NCI-H146 treated with DMSO at 0.1 percent for 48 hours (cell line): ENCODE data around the gene NRSN2.
"Not testable (repeated sequence)": the region's sequence is repeated elsewhere in the genome, so short reads cannot be mapped to it uniquely, and the experiment has no call there.

Source experiments
- DNase-seq: peaks from one replicate; lab custom pipeline; 2025; ENCODE audit not compliant: unreplicated experiment; lab: John Stamatoyannopoulos, UW

NRSN2 gene

GRCh38 chr20:325045-325888 lies 21.6 kb upstream of the NRSN2 start, which contains the start of gene SOX12:
SOX12 (plus strand) TSS chr20:325552; CDS start chr20:325925, 373 bp downstream.
- peak; percentile 95 for DNase-seq

DNA sequence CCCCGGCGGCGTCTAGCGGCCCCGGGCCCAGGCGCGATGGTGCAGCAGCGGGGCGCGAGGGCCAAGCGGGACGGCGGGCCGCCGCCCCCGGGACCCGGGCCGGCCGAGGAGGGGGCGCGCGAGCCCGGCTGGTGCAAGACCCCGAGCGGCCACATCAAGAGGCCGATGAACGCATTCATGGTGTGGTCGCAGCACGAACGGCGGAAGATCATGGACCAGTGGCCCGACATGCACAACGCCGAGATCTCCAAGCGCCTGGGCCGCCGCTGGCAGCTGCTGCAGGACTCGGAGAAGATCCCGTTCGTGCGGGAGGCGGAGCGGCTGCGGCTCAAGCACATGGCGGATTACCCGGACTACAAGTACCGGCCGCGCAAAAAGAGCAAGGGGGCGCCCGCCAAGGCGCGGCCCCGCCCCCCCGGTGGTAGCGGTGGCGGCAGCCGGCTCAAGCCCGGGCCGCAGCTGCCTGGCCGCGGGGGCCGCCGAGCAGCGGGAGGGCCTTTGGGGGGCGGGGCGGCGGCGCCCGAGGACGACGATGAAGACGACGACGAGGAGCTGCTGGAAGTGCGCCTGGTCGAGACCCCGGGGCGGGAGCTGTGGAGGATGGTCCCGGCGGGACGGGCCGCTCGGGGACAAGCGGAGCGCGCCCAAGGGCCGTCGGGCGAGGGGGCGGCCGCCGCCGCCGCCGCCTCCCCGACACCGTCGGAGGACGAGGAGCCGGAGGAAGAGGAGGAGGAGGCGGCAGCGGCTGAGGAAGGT lies 20.8 kb upstream of the NRSN2 start:
- peak; percentile 60 for DNase-seq

DNA sequence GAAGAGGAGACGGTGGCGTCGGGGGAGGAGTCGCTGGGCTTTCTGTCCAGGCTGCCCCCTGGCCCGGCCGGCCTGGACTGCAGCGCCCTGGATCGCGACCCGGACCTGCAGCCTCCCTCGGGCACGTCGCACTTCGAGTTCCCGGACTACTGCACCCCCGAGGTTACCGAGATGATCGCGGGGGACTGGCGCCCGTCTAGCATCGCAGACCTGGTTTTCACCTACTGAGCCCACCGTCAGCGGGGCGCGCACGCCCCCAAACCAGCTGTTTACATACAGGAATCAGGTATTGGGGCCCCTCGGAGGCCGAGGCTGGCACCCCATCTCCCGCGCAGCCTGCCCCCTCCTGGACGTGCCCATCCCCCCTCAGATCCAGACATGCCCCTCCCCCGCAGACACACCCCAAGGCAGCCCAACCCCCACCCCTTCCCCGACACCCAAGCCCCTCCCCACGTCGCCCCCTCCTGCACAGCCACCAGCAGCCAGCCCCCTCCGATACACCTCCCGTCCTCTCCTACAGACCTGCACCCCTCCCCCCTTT lies 20.2 kb upstream of the NRSN2 start:
- DNase-seq = no peak

DNA sequence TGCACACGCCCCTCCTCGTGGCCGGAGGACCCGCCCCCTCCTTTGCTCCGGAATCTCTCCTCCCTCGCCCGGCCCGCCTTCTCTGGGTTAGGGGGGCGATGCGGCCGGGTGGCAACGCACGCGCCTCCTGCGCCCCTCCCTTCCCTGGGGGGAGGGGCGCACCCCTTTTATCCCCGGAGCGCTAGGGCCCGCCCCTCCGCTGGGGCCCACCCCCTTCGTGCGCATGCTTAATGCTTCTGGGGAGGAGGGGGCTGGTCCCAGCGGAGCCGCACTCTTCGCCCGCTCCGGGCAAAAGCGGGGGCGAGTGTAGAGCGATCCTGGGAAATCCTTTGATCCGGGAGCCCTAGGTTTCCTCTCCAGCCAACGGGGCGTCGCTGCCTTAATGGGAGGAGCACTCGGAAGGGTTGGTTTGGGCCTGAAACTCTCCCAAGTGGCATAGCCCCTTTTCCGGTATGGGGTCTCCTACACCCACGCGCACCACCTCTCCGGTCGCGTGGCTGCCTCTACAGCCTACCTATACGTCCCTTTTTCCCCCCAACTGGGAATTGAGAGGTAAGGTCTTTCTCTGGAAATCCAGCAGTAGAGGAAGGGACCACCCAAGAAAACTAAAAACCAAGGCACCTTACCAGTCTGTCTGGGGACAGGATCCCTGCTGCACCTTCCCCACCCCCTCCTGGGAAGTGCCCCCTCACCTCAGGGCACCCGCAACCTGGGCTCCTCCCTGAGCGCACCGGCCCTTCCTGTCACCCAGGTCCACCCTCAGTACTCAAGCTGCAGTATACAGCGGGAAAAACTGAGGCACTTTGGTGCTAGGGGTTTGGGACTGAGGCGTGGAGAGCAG lies 19.5 kb upstream of the NRSN2 start:
- DNase-seq = peak; percentile 68

DNA sequence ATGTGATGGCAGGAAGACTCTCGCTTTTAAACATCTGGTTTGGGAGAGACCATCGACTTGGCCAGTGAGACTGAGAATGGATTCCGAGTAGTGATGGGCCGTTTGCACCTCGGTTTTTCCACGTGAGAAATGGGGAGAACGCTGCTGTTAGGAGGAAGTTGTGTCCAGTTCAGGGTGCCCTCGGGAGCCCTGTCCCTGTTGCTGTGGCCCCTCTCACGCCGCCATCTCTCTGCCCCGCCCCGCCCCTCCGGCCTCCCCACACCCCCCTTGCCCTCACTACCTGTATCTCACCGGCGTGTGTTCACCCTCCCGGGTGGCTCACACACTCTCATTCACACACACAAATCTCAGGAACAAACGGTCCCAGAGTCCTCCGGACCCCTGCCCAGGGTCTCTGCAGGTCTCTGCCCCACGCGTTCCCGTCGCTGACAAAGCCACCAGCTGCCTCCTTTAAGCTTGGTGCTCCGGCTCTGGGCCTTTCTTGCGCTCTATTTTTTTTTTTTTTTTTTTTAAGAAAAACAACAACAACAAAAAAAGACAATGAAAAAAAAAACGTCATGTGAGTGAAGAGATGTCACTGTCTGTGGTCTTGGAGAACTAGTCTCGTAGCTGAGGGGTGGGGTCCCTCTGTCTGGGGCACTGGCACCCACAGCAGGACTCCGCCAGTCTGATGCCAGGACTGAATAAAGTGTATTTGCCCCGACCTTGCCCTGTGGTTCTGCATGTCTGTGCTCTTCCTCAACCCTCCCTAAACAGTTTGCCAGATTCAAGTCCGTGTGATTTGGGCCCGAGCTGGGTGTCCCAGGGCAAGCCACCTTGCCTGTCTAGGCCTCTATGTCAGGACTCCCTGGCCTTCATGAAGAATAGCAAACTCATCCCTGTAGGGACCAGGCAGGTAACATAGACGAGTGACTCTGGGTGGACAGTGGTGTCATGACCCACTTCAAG lies 18.6 kb upstream of the NRSN2 start:
- DNase-seq = no peak

- DNase-seq = no peak
Observed at GRCh38 chr20:328975-329695, 17.8 kb upstream of the NRSN2 start.

GRCh38 chr20:329851-330232 lies 17.1 kb upstream of the NRSN2 start:
- DNase-seq = no peak

DNA sequence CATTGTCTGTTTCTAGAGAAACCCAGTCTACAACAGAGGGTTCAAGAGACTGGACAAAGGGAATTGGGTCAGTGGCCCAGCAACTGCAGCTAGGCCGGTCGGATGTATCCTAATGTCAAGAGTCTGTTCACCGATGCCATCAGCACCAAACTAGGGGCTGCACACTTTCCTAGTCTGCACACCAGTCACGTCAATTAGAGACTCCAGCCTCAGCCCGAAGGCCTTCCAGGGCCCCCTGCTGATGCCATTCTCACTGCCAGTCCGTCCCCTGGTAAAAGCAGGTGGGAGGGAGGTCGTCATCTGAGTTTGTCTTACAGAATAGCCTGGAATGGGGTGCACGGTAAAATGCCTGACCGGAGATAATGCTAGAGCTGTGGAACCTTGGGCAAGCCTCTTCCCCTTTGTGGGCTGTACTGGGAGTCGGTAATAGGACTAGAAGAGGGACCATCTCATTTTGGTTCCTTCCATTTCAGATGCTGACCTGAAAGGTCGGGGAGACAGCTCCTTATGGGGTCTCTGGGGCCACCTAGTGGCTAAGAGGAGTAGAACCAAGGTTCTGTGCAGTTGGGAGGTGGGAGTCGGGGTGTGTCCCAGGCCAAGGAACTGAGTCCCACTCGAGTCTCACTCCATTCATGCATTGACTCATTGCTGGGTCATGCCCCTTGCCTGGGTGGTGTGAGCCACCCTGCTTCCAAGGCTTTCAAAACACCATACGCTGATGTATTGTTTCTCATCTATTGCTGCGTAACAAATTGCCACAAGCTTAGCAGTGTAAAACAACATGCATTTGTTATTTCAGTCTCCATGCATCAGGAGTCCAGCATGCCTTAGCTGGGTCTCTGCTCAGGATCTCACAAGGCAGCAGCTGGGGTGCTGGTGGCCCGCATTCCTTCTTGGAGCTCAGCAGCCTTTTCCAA lies 16.4 kb upstream of the NRSN2 start:
- peak; percentile 50 for DNase-seq

DNA sequence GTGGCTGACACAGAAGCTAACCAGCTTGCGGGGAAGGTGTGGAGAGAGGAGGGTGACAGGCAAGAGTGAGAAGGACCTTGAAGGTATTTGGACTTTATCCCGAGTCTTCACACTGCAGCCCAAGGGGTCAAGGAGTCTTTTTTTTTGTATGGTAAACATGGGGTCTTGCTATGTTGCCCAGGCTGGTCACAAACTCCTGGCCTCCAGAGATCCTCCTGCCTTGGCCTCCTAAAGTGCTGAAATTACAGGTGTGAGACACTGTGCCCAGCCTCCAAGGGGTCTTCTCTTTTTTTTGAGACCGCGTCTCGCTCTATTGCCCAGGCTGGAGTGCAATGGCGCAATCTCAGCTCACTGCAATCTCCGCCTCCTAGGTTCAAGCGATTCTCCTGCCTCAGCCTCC lies 12.3 kb upstream of the NRSN2 start:
- DNase-seq = no peak

GRCh38 chr20:336040-336439 lies 10.9 kb upstream of the NRSN2 start:
- not testable (repeated sequence) for DNase-seq

DNA sequence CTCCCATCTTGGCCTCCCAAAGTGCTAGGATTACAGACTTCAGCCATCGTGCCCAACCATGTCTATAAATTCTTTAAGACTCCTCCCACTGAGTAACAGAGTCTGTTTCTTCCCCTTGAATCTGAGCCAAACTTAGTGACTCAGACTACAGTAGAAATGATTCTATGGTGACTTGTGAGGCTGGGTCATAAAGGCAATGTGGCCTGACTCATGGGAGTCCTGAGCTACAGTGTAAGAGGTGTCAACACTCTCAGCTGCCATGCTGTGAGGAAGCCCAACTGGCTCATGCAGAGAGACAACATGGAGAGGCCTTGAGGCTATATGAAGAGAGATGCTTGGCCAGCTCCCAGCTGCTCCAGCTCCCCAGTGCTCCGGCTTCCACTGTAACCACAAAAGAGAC lies 5.2 kb upstream of the NRSN2 start:
- DNase-seq = no peak

DNA sequence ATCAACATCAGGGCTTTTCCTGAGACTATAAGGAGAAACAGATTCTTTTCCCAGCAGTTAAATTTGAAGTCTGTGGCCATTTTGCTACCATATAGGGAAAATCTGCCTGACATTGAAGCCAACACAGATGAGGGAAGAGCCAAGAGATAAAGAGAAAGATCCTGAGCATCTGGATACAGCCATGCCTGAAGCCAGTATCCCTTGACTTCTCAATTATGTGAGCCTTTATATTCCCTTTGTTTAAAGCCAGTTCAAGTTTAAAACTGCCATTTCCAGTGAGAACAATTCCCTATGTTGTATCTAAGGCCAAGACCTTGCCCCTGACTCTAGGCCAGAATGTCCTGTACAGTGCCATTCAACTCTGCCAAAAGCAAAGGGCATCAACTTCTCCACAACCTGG lies 3.8 kb upstream of the NRSN2 start:
- DNase-seq = no peak

- no peak for DNase-seq
Observed at GRCh38 chr20:346033-346639, 775 bp upstream of the NRSN2 start.

DNA sequence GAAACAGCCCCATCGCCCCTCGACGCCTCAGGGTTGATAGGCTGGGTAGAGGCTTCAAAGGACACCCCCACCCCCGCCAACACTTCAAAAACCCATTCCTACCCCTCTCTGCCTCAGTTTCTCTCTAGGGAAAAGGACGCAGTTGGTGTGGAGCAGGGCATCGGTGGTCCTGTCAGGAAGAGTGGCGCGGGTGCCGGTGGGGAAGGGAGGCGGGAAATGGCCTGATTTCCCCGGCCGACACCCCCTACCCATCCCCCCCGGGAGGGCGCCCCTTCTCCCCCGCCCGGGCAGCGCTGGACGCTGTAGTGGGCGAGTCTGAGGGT lies 367 bp downstream of the NRSN2 start:
- DNase-seq = no peak

- peak; percentile 92 for DNase-seq
Observed at GRCh38 chr20:347640-348484, 951 bp downstream of the NRSN2 start.

DNA sequence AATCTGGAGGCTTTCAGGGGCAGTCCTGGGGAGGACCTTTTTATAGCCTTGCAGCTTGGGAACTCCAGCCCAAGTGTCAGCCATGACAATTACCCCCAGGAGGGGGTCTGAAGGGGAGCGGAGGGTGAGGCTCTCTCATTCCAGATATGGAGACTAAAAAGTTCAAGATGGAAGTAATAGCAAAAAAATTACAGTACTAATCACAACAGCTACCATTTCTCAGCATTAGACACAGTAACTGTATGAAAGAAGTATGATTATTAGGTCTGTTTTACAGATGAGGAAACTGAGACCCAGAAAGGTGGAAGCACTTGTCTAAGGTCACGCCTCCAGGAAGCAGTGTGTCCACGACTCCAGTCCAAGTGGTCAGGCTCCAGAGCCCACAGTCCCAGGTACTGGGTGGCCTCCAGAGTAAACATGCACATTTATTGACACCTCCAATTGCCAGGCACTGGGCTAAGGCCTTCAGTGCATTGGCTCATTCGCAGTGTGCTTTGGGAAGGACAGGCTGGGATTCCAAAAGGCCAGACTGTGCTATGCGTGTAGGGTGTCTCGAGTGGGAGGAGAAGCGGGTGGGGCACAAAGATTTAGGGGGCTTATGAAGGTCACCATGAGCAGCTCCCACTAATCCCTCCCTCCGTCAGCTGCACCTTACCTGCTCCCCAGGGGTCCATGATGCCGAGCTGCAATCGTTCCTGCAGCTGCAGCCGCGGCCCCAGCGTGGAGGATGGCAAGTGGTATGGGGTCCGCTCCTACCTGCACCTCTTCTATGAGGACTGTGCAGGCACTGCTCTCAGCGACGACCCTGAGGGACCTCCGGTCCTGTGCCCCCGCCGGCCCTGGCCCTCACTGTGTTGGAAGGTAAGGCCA lies 2.3 kb downstream of the NRSN2 start:
- DNase-seq = no peak
